ENCODE data around the gene FZD10. TPM values are rescaled to one million over a fixed set of nuclear protein-coding genes. Genes with fewer than 3 reads are reported as not detected.

FZD10 gene
- total and polyA plus RNA-seq, 4 experiments from 2014 or later = not detected

DNA sequence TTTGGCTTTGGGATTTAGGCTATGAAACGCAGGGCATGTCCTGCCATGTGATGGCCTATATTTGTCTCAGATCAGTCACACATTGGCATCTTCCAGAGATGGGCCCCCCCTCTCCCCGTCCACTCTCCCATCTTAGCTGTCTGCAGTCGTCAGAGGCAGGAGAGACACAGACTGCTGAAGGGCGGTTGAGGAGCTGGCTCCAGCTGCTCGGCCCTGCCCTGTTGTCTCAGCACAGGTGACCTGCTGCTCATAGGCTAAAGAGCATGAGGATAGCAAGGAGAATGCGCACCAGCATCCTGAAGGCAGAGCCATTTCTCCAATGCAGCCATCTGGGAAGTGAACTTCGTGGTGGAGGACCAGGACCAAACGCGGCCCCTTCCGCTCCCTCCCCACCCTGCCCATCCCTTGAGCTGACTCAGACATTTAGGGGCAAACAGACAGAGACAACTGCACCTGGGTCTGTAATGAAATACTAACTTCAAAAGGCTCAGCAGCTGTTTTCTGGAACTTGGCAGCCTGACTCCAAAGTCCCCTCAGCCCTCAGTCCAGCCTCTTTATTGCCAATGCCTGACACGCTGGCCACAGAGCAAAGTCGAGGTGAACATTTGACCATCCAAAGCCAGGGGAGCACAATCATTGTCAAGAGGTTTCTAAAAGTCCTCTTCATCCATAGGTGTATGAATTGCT is 22.3 kb downstream of the FZD10 start:
- Histone ChIP-seq H3K27me3 (ENCODE audit: insufficient read depth, low read length) (no peaks in the 10 kb centered on the region), H3K4me1 (ENCODE audit: insufficient read depth, low read length) (no peaks in the 10 kb centered on the region), H3K36me3 (ENCODE audit: insufficient read depth, low read length) (no peaks in the 10 kb centered on the region), H3K9me3 (ENCODE audit: control insufficient read depth in 1 of 2, low read length in 2 of 2) (no peaks in the 10 kb centered on the region), H3K27ac (ENCODE audit: low read depth, low read length) (no peak overlapping the region), H3K4me3 (ENCODE audit: low read length in 2 of 2) (no peak overlapping the region)
- ChIA-PET POLR2A (ENCODE audit: partially characterized antibody) (no interaction called here), CTCF (ENCODE audit: partially characterized antibody) (no interaction called here)
- no peak for DNase-seq
- Mint-ChIP-seq H3K4me3 (no peak overlapping the region), H3K27me3 (peaks cover 0 to 4% of the 10 kb centered on the region in 2 donors), H3K36me3 (no peaks in the 10 kb centered on the region), H3K4me1 (no peaks in the 10 kb centered on the region), H3K27ac (no peak overlapping the region), H3K9me3 (peaks cover 0 to 17% (median 11%) of the 10 kb centered on the region in 8 donors)
- intact Hi-C loops (cut with micrococcal nuclease) = no loop called here

DNA sequence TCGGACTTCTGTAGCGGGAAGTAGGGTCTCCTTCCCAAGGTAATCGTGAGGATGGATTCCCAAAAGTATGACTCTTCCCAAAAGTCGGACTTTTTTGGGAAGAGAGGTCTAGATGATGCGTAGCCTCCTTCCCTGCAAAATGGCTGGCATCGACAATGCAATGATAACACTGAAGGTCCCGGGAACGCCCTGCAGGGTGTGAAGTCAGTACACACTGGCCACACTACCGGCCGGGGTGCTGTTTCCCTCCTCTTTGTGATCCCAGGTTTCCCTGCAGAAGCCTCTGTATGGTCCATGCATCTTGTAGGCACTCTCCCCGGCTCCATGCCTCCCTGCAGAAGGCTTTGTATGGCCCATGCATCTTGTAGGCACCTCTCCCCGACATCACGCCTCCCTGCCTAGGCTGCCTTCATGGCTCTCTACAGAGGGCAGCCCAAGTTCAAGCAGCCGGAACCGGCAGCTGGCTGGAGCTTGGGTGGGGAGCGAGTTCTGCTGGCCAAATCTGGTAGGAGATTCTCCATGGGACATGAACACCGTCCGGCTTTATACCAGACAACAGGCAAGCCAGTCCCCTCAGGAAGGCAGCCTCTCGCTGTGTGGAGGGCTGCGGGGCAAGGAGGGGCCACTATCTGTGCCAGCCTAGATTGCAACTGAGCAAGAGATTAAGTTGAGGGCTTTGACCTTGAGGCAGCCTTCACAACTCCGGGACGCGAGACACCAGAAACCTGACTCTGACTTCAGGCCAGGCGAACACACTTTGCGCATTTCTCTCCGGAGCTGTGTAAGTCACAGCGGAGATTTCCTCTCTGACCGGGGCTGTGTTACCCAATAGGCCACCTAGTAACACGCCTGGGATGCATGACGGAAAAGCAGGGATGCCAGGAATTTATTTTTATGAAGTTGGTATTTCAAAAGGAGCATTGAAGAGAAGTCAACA is 23.5 kb downstream of the FZD10 start:
- no peaks in the 10 kb centered on the region for H3K36me3 Mint-ChIP-seq
- H3K27me3 ChIP-seq (ENCODE audit: insufficient read depth, low read length) = no peaks in the 10 kb centered on the region
- no peak overlapping the region for H3K4me3 ChIP-seq (ENCODE audit: low read length in 2 of 2)
- no peaks in the 10 kb centered on the region for H3K36me3 ChIP-seq (ENCODE audit: insufficient read depth, low read length)
- no peak overlapping the region for H3K27ac Mint-ChIP-seq
- no peak overlapping the region for H3K27ac ChIP-seq (ENCODE audit: low read depth, low read length)
- H3K4me3 Mint-ChIP-seq = no peak overlapping the region
- peaks cover 0 to 16% (median 10%) of the 10 kb centered on the region in 8 donors for H3K9me3 Mint-ChIP-seq
- no peak for DNase-seq
- no peaks in the 10 kb centered on the region for H3K9me3 ChIP-seq (ENCODE audit: control insufficient read depth in 1 of 2, low read length in 2 of 2)
- CTCF ChIA-PET (ENCODE audit: partially characterized antibody) = no interaction called here
- intact Hi-C loops (cut with micrococcal nuclease) = no loop called here
- no peaks in the 10 kb centered on the region for H3K4me1 Mint-ChIP-seq
- POLR2A ChIA-PET (ENCODE audit: partially characterized antibody) = no interaction called here
- H3K27me3 Mint-ChIP-seq = peaks cover 0 to 4% of the 10 kb centered on the region in 2 donors
- H3K4me1 ChIP-seq (ENCODE audit: insufficient read depth, low read length) = no peaks in the 10 kb centered on the region

DNA sequence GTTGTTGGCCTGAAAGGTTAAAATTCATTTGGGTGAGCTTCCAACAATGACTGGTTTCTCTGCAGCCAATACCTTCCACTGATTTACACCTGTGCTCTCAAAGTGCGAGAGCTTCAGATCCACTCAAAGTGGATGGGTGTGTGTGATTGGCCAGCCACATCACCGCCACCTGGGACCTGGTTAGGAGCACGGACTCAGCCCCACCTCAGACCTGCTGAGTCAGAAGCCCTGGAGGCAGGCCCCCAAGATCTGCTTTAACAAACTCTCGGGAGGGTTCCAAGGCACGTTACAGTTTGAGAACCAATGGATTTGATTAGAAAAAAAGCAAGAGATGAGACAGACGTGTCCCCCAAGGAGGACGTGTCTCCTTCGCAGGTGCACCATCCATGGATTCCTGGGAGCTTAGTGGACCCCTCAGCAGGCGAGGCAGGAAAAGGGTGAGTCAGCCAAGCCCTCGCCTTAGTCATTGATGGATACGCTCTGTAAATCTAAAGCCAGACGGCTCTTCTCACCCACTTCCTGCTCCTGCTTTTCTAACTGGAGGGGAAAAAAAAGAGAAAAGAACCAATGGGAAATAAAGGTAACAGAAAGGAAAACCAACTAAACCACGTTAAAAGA is 24.5 kb downstream of the FZD10 start:
- Histone ChIP-seq H3K4me3 (ENCODE audit: low read length in 2 of 2) (no peak overlapping the region), H3K4me1 (ENCODE audit: insufficient read depth, low read length) (no peaks in the 10 kb centered on the region), H3K36me3 (ENCODE audit: insufficient read depth, low read length) (no peaks in the 10 kb centered on the region), H3K27me3 (ENCODE audit: insufficient read depth, low read length) (no peaks in the 10 kb centered on the region), H3K9me3 (ENCODE audit: control insufficient read depth in 1 of 2, low read length in 2 of 2) (no peaks in the 10 kb centered on the region), H3K27ac (ENCODE audit: low read depth, low read length) (no peak overlapping the region)
- peaks cover 0 to 15% (median 7%) of the 10 kb centered on the region in 8 donors for H3K9me3 Mint-ChIP-seq
- intact Hi-C loops (cut with micrococcal nuclease) = no loop called here
- CTCF ChIA-PET (ENCODE audit: partially characterized antibody) = no interaction called here
- no peaks in the 10 kb centered on the region for H3K4me1 Mint-ChIP-seq
- no peak overlapping the region for H3K4me3 Mint-ChIP-seq
- no peak for DNase-seq
- H3K27ac Mint-ChIP-seq = no peak overlapping the region
- peaks cover 0 to 4% of the 10 kb centered on the region in 2 donors for H3K27me3 Mint-ChIP-seq
- H3K36me3 Mint-ChIP-seq = no peaks in the 10 kb centered on the region
- POLR2A ChIA-PET (ENCODE audit: partially characterized antibody) = no interaction called here

GRCh38 chr12:130192642-130193345 is 30.5 kb downstream of the FZD10 start:
- Mint-ChIP-seq H3K4me1 (no peaks in the 10 kb centered on the region), H3K4me3 (no peak overlapping the region), H3K27ac (no peak overlapping the region), H3K27me3 (peaks cover 0 to 4% of the 10 kb centered on the region in 2 donors), H3K9me3 (peaks cover 0 to 5% (median 0%) of the 10 kb centered on the region in 8 donors), H3K36me3 (no peaks in the 10 kb centered on the region)
- ChIA-PET CTCF (ENCODE audit: partially characterized antibody) (no interaction called here), POLR2A (ENCODE audit: partially characterized antibody) (no interaction called here)
- no peak overlapping the region for H3K27ac ChIP-seq (ENCODE audit: low read depth, low read length)
- intact Hi-C loops (cut with micrococcal nuclease) = no loop called here
- DNase-seq = no peak
- no peaks in the 10 kb centered on the region for H3K9me3 ChIP-seq (ENCODE audit: control insufficient read depth in 1 of 2, low read length in 2 of 2)
- H3K4me3 ChIP-seq (ENCODE audit: low read length in 2 of 2) = no peak overlapping the region
- no peaks in the 10 kb centered on the region for H3K27me3 ChIP-seq (ENCODE audit: insufficient read depth, low read length)
- no peaks in the 10 kb centered on the region for H3K36me3 ChIP-seq (ENCODE audit: insufficient read depth, low read length)
- no peaks in the 10 kb centered on the region for H3K4me1 ChIP-seq (ENCODE audit: insufficient read depth, low read length)

DNA sequence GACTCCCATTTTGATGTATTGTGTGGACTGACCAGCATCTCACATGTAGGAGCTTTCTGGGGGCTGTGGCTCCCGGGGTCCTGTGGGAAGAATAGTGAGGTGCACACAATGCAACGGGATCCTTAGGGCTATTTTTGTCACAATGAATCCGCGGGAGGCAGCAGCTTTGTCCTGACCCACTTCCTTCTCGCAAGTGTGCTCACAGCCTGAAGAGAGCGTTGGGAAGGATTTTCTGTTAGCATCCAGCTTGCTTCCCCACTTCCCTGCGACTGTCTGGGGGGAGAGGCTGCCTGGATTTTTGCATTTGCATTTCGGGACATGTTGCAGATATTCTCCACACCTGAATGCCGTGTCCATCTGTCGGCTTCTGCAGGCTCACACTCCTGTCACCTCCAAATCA is 31.9 kb downstream of the FZD10 start:
- Mint-ChIP-seq H3K4me1 (no peaks in the 10 kb centered on the region), H3K27ac (no peak overlapping the region), H3K27me3 (no peaks in the 10 kb centered on the region), H3K9me3 (peaks cover 0 to 2% (median 0%) of the 10 kb centered on the region in 8 donors), H3K4me3 (no peak overlapping the region), H3K36me3 (no peaks in the 10 kb centered on the region)
- CTCF ChIA-PET (ENCODE audit: partially characterized antibody) = no interaction called here
- Histone ChIP-seq H3K4me1 (ENCODE audit: insufficient read depth, low read length) (no peaks in the 10 kb centered on the region), H3K4me3 (ENCODE audit: low read length in 2 of 2) (no peak overlapping the region), H3K36me3 (ENCODE audit: insufficient read depth, low read length) (no peaks in the 10 kb centered on the region), H3K27me3 (ENCODE audit: insufficient read depth, low read length) (no peaks in the 10 kb centered on the region), H3K9me3 (ENCODE audit: control insufficient read depth in 1 of 2, low read length in 2 of 2) (no peaks in the 10 kb centered on the region), H3K27ac (ENCODE audit: low read depth, low read length) (no peak overlapping the region)
- no peak for DNase-seq
- intact Hi-C loops (cut with micrococcal nuclease) = no loop called here
- POLR2A ChIA-PET (ENCODE audit: partially characterized antibody) = no interaction called here

DNA sequence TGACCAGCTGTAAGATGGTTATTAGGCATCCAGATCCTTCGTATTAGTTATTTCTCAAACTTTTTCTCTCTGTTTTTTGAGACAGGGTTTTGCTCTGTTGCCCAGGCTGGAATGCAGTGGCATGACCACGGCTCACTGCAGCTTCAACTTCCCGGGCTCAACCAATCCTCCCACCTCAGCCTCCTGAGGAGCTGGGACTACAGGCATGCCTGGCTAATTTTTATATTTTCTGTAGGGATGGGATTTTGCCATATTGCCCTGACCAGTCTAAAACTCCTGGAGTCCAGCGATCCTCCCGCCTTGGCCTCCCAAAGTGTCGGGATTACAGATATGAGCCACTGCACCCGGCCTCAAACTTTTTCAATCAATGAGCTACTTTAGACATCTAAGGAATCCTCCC is 33.1 kb downstream of the FZD10 start:
- DNase-seq = no peak
- Histone ChIP-seq H3K4me3 (ENCODE audit: low read length in 2 of 2) (no peak overlapping the region), H3K27me3 (ENCODE audit: insufficient read depth, low read length) (no peaks in the 10 kb centered on the region), H3K4me1 (ENCODE audit: insufficient read depth, low read length) (no peaks in the 10 kb centered on the region), H3K9me3 (ENCODE audit: control insufficient read depth in 1 of 2, low read length in 2 of 2) (no peaks in the 10 kb centered on the region), H3K36me3 (ENCODE audit: insufficient read depth, low read length) (no peaks in the 10 kb centered on the region), H3K27ac (ENCODE audit: low read depth, low read length) (no peak overlapping the region)
- no peaks in the 10 kb centered on the region for H3K4me1 Mint-ChIP-seq
- H3K27me3 Mint-ChIP-seq = no peaks in the 10 kb centered on the region
- no peak overlapping the region for H3K4me3 Mint-ChIP-seq
- ChIA-PET CTCF (ENCODE audit: partially characterized antibody) (no interaction called here), POLR2A (ENCODE audit: partially characterized antibody) (no interaction called here)
- H3K27ac Mint-ChIP-seq = no peak overlapping the region
- intact Hi-C loops (cut with micrococcal nuclease) = no loop called here
- no peaks in the 10 kb centered on the region for H3K36me3 Mint-ChIP-seq
- H3K9me3 Mint-ChIP-seq = peaks cover 0 to 3% (median 0%) of the 10 kb centered on the region in 8 donors

- no peaks in the 10 kb centered on the region for H3K9me3 ChIP-seq (ENCODE audit: control insufficient read depth in 1 of 2, low read length in 2 of 2)
- H3K36me3 ChIP-seq (ENCODE audit: insufficient read depth, low read length) = no peaks in the 10 kb centered on the region
- no peaks in the 10 kb centered on the region for H3K4me1 Mint-ChIP-seq
- H3K27ac ChIP-seq (ENCODE audit: low read depth, low read length) = no peak overlapping the region
- H3K27me3 ChIP-seq (ENCODE audit: insufficient read depth, low read length) = no peaks in the 10 kb centered on the region
- H3K27me3 Mint-ChIP-seq = no peaks in the 10 kb centered on the region
- peaks cover 0 to 4% (median 0%) of the 10 kb centered on the region in 8 donors for H3K9me3 Mint-ChIP-seq
- intact Hi-C loops (cut with micrococcal nuclease) = no loop called here
- no peak overlapping the region for H3K4me3 Mint-ChIP-seq
- H3K36me3 Mint-ChIP-seq = no peaks in the 10 kb centered on the region
- CTCF ChIA-PET (ENCODE audit: partially characterized antibody) = no interaction called here
- POLR2A ChIA-PET (ENCODE audit: partially characterized antibody) = no interaction called here
- H3K4me3 ChIP-seq (ENCODE audit: low read length in 2 of 2) = no peak overlapping the region
- H3K4me1 ChIP-seq (ENCODE audit: insufficient read depth, low read length) = no peaks in the 10 kb centered on the region
- H3K27ac Mint-ChIP-seq = no peak overlapping the region
- DNase-seq = no peak
Observed at GRCh38 chr12:130195776-130196175, 33.5 kb downstream of the FZD10 start.

Data from CD4-positive, alpha-beta memory T cell (primary cell).